RCC 7860 (cell line): ENCODE data around the gene FAR1.

ENCODE experiments used
- DNase-seq: peaks from one replicate; pipeline ENCODE4 v3.0.0-alpha.2; 2015; ENCODE audit warnings: low spot score
- FAIRE-seq: peaks from 2 replicates; lab custom pipeline; 2012; peaks lifted over from hg19 to GRCh38; lab: Jason Lieb, UNC

FAR1 gene

DNA sequence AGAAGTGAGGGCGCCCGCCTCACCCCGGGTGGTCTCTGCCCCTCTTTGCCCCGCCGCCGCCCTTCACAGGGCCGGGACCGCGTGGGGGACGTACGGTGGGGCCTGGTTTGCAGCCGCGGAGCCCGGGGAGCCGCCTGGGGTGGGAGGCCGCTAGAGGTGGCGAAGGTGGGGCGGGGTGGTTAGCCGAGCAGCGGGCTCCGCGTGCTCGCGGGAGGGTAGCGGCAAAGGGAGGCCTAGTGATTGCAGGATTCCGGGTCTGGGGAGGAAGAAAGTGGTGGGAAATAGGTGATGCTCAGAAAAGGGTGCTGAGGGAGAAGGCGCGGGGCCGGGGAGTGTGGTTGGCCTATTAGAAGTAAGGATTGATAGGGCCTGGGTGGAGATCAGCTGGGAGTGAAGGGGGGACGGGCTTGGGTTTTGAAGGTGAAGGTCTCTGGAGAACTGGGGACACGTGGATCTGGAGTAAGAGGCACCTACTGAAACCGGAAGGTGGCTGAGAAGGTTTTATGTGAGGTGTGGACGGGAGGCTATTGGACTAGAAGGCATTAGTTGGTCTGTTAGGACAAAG, 571 bp downstream of the FAR1 start:
- FAIRE-seq (no peak), DNase-seq (no peak)

DNA sequence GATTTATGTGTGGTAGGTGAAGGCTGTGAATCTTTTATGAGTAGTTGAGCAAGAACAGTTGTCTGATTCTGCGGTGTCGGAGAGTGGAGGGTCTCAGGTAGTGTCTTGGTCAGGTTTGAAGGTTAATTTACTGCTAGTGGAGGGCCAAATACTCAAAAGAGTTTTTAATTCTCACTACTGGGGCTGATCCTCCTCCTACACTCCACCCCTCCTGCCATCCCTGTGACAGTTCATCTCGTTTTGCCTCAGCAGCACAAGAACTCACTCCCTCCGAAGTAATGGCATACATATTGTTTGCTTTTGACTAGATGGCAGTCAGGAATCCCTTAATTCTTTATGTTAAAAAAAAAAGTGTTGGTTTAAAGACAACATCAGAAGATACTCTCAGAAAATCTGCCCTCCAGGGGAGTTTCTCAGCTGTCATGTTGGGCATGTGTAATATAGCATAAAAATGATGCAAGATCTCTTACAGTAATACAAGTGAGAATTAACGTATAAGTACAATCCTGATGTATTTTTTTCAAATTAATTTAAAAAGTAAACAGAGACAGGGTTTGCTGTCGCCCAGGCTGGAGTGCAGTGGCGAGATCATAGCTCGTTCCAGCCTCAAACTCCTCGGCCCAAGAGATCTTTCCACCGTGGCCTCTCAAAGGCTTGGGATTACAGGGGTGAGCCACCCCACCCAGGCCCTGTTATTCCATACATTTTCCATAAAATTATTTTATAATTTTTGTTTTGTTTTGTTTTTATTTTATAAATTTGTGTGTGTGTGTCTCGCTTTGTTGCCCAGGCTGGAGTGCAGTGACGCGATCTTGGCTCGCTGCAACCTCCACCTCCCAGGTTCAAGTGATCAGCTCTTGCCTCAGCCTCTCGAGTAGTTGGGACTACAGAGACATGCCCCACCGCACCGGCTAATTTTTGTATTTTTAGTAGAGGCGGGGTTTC, 1.3 kb downstream of the FAR1 start:
- FAIRE-seq (no peak), DNase-seq (no peak)

GRCh38 chr11:13672576-13673210, 4.2 kb downstream of the FAR1 start:
- DNase-seq = no peak
- FAIRE-seq = no peak

DNA sequence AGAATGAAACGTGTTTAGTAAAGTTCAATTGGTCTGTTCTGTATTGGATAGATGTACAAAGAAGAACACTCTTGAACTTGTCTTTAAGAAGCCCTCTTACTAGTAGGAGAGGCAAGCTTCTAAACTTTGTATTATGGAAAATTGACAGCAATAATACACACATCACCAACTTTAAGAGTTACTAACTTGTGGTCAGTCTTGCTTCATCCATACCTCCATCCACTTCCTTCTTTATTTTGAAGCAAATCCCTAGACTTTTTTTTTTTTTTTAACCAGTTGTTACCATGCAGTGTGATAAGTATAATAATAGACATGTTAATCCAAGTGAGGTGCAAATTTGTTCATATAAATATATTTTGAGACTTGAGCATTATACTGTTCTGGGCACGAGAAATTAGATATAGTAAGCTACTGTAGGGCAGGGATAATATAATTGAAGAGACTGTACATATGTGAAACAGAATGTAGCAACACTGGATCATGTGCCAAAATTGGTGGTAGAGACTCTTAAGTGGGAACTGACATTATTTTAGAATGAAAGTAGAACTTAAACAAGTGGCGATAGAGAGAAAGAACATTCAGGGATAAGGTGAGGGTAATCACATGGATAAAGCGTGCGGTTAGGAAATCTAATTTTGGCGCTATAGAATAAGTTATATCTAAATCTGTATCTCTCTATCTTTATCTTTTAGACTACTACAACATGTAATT, 6.5 kb downstream of the FAR1 start:
- FAIRE-seq (no peak), DNase-seq (no peak)

DNA sequence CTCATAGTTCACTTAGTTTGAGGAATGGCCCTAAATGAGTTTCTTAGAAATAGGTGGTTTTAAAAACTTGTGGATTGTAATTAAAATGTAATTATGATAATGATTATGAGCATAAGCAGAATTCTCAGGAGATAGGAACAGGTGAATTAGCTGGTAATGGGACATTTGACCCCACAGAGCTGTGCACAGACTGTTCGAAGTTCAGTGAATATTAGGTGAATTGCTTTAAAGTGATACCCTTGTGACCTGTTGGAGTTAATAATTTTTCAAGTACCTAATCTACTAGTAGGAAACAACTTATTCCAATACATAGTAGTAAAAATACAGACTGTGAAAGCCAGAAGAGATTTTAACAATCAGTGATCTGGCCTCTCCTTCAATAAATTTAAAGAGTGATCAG, 8.1 kb downstream of the FAR1 start:
- DNase-seq = no peak
- FAIRE-seq = no peak

DNA sequence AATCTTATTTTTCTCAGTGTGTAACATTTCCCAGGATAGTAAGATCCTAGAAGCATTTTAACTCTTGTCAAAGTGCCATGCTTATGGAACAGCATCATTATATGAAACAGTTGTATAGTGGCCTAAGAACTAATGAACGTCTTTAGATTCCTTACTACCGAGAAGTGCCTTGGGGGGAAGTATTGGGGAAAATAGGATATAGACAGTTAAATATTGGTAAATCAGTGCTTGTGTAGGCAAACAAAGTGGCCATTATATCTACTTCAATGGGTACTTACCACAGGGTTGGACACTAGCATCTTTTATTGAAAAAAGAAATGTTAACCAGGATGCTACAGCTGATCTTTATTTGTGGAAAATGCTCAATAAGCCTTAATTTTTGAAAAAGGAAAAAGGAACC, 11.3 kb downstream of the FAR1 start:
- FAIRE-seq (no peak), DNase-seq (no peak)

DNA sequence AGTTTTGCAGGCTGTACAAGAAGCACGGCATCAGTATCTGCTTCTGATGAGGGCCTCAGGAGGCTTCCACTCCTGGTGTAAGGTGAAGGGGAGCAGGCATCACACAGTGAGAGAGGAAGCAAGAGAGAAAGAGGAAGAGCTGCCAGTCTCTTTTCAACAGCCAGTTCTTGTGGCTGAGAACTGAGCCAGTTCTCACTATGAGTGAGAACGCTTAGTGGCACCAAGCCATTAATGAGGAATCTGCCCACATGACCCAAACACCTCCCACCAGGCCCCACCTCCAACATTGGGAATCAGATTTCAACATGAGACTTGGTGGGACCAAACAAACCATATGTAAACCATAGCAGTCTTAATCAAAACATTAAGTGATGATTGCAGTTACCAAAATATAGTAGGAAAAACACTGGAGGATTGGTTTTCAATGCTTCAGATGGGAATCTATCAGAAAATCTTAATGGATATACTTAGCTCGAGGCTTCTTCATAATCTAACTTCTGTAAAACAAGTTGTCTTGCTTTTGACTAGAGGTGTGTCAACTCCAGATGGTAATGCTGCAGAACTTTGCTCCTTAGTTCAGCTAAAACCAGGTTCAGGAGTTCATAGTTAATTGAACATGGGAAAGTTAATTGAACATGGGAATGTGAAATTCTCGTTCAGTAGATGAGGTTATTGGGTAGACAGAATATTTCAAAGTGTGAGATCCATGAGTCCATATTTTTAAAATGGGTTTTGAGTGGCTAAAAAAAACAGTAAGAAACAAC, 12.2 kb downstream of the FAR1 start:
- DNase-seq = no peak
- no peak for FAIRE-seq

DNA sequence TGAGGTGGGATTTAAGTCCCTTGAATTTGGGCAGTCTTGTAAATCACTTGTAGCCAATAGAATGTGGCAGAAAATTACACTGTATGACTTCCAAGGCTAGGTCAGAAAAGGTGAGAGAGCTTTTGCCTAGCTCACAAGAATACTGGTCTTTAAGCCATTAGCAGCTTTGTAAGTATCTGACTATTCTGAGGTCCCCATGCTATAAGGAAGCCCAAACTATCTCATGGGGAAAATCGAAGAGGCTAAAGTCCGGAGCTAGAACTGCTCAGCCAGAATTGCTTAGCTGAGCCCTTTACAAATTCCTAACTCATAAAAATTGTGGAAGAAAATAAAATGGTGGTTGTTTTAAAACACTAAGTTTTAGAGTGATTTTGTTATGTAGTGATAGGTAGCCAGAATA, 13.0 kb downstream of the FAR1 start:
- FAIRE-seq (no peak), DNase-seq (no peak)

- FAIRE-seq (no peak), DNase-seq (no peak)
These were observed 13.7 kb downstream of the FAR1 start for GRCh38 chr11:13682212-13682611.

DNA sequence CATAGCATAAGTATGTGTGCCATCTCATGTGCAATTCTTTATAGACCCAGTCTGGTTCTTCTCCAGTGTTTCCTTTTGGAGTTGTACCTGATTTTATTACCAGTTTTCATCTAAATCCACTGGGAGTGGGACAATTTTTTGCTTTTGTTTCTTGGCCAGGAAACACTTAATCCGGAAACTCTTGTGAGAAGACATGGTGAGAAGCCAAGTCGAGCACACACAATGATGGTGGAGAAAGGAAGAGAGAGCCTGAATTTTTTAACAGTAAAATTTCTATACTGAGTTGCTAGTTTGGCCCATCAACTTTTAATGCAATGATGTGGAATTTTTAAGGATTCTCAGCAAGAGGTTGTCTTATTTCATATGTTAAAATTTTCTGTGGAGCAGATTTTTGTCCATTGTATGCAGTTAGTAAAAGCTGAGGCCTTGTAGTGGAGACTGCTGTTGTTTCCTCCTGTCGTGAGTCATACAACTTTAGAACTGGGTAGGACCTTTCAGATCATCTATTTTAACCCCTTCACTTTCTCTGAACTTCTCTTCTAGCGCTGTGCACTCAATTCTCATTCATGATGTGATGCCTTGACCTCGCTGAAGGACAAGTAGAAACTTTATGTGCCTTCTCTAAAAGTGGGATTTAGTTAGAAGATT, 17.1 kb downstream of the FAR1 start:
- FAIRE-seq (no peak), DNase-seq (no peak)

DNA sequence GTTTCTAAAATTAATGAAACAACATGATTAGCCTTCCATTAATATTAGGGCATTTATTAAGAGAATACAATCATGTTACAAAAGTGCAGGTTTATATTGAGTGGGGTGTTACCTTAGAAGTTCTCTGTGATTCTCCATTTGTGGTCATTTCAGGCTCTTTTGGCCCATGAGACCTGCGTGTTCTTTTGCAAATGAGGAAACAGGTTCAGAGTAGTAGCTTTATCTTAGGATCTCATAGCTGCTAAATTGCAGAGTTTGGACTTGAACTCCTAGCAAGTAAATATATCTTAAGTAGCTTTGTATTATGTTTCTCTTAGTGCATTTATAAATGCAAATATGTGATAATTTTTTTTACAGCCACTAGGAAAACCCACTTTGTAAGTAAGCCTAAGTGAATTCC, 18.3 kb downstream of the FAR1 start:
- no peak for DNase-seq

DNA sequence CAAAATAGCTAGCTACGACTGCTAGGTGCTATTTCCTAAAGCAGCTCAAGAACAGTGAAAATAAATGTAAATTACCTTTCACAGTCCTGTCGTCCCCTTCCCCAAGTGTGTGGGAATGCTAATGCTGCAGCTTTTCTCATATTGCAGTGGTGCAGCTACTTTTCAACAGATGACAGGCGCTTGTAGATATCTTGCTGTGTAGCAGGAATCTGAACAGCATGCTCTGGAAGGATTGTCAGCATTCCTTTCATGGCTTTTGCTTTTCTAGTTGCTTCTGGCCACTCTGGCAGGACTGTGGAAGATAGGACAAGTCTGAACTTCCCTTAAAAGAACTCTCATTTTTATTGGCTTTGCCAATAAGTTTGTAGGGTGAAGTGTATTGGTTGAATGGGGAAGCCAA, 18.8 kb downstream of the FAR1 start:
- FAIRE-seq (no peak), DNase-seq (no peak)

More for the DNA sequence above, 18.3 kb downstream of the FAR1 start:
- no peak for FAIRE-seq

DNA sequence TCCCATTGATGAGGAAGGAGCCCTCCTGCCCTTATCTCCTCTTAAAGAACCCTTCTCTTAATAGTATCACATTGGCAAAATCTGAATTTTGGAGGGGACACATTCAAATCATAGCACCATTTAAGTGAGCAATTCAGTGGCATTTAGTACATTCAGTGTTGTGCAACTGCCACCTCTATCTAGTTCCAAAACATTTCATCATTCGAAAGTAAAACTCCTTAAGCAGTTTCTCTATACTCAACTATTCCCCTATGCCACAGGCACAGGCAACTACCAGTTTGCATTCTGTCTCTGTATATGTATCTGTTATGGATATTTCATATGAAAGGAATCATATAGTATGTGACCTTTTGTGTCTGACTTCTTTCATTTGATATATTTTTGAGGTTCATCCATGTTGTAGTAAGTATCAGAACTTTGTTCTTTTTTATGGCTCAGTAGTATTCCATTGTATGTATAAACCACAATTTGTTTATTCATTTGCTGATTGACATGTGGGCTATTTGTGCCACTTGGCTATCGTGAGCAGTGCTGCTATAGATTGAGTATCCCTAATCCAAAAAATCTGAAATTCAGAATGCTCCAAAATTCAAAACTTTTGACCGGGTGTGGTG, 22.9 kb downstream of the FAR1 start:
- DNase-seq (no peak), FAIRE-seq (no peak)

- DNase-seq = no peak
- no peak for FAIRE-seq
These were observed 23.7 kb downstream of the FAR1 start for GRCh38 chr11:13692172-13692571.

- FAIRE-seq (no peak), DNase-seq (no peak)
These were observed 25.6 kb downstream of the FAR1 start for GRCh38 chr11:13694115-13694514.

DNA sequence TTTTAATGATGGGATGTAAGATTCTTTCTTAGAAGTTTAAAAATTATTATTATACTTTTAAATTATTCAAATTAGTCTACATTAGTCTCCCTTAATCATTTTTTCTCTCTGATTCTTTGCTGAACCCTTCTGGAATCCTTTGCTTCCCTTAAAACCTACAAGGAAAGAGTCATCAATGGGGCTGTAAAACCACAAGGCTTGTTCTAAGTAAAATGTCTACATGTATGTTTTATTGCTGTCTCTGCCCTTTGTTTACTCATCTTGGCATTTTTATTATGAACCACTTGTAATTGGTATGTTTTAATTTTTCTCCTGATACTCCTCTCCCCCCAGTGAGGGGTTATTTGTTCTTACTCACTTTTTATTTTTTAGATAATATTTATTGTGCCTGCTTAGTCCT, 27.4 kb downstream of the FAR1 start:
- DNase-seq = no peak
- no peak for FAIRE-seq

GRCh38 chr11:13697710-13698109, 29.2 kb downstream of the FAR1 start:
- no peak for DNase-seq
- FAIRE-seq = no peak

GRCh38 chr11:13698132-13698531, 29.7 kb downstream of the FAR1 start:
- no peak for FAIRE-seq
- no peak for DNase-seq

DNA sequence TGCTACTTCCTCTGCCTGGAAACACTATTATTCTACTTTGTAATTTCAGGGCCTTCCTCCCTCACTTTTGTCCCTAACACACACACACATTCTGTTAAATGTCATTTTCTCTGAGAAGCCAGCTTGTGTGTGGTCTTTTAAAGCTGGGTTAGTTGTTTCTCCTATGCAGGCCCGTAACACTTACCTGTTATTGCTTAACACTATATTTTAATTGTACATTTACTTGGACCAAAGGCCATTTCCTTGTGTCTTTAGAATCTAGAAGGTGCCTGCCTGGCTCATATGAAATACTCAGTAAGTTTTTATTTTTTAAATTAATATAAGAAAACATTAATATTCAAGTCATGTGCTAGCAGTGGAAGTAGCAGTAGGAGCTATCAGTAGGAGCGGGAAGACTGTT, 30.6 kb downstream of the FAR1 start:
- FAIRE-seq (no peak), DNase-seq (no peak)

DNA sequence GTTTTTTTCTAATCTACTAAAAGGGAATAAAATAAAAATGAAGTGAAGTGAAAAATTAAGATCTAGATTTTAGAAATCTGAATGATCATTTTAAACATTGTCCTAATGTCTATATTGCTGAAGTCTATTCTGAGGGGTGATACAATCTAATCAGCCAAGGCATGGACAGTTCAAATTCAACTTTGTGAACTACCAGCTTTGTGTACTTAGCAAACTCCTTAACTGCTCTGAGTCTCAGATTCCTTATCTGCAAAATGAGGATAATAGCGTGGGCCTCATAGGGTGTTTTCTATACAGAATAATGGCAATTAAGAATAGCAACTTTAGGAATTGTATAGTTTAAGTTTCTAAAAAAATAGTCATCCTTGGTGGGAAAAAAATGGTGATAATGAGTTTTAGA, 31.4 kb downstream of the FAR1 start:
- FAIRE-seq = no peak

More for the DNA sequence above, 31.4 kb downstream of the FAR1 start:
- DNase-seq = no peak
